ENCODE measurements around the gene ATP1B3.
"Not testable (repeated sequence)": the region's sequence is repeated elsewhere in the genome, so short reads cannot be mapped to it uniquely, and the experiment has no call there.

Gene ATP1B3

GRCh38 chr3:141876381-141876890 lies at the start of gene ATP1B3:
Gene ATP1B3 (plus strand): TSS chr3:141876643. CDS start chr3:141876802, 159 bp downstream.
- peak; percentile 59 for DNase-seq

DNA sequence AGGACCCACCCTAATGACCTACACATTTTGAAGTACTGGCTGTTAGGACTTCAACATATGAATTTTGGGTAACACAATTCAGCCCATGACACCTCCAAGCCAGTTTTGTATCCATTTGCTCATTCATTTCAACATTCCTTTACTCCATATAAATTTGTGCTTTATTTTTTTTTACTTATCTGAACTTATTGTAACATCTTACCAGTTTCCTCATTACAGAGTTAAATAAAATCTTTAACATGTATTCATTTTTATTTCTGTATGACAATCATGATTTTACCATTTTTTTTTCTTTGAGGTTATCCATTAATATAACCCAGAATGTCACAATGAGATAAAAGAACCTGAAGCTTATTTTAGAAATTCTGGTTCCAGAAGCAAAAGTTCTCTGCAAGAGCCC lies 48.0 kb upstream of the ATP1B3 start:
- no peak for DNase-seq

- no peak for DNase-seq
These were observed 47.6 kb upstream of the ATP1B3 start for GRCh38 chr3:141828890-141829289.

GRCh38 chr3:141830508-141830907 lies 45.9 kb upstream of the ATP1B3 start:
- DNase-seq = no peak

DNA sequence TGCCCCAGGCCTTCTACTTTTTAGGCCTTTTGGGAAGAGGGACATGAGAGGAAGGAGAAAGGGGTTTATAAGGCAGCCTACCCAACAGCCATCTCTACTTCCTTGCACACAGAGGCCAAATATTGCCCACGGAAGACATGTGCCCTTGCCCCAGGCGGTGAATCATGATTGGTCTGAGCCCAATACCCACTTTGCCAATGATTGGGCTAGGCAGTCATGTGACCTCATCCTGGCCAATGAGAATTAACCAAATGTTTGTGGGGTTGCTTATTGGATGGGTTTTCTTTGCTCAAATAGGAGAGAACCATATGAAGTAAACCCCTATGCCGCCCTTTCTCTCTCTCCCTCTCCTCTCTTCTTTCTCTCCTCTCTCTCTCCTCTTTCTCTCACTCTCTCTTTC lies 42.2 kb upstream of the ATP1B3 start:
- DNase-seq = no peak

- DNase-seq = no peak
These were observed 40.8 kb upstream of the ATP1B3 start for GRCh38 chr3:141835557-141836229.

GRCh38 chr3:141839389-141839788 lies 37.1 kb upstream of the ATP1B3 start:
- no peak for DNase-seq

- no peak for DNase-seq
These were observed 35.5 kb upstream of the ATP1B3 start for GRCh38 chr3:141840737-141841544.

- no peak for DNase-seq
These were observed 32.3 kb upstream of the ATP1B3 start for GRCh38 chr3:141844108-141844507.

- no peak for DNase-seq
These were observed 31.6 kb upstream of the ATP1B3 start for GRCh38 chr3:141844812-141845211.

GRCh38 chr3:141845407-141846049 lies 30.9 kb upstream of the ATP1B3 start:
- no peak for DNase-seq

DNA sequence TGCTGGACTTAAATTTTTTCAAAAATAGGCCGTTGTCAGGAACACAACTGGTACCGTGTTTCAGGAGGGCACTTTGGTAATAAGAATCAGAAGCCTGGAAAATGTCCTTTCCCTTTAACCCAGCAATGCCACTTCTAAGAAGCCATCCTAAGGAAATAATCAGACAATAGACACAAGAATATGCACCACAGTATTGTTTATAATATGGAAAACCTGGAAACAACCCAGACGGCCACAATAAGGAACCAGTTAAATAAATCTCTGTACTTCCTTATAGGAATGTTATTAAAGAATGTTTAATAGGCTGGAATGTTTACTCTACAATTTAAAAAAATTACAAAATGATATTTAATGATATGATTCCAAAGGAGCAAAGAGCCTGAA lies 30.4 kb upstream of the ATP1B3 start:
- DNase-seq = no peak

GRCh38 chr3:141848159-141848748 lies 28.2 kb upstream of the ATP1B3 start:
- DNase-seq = not testable (repeated sequence)

DNA sequence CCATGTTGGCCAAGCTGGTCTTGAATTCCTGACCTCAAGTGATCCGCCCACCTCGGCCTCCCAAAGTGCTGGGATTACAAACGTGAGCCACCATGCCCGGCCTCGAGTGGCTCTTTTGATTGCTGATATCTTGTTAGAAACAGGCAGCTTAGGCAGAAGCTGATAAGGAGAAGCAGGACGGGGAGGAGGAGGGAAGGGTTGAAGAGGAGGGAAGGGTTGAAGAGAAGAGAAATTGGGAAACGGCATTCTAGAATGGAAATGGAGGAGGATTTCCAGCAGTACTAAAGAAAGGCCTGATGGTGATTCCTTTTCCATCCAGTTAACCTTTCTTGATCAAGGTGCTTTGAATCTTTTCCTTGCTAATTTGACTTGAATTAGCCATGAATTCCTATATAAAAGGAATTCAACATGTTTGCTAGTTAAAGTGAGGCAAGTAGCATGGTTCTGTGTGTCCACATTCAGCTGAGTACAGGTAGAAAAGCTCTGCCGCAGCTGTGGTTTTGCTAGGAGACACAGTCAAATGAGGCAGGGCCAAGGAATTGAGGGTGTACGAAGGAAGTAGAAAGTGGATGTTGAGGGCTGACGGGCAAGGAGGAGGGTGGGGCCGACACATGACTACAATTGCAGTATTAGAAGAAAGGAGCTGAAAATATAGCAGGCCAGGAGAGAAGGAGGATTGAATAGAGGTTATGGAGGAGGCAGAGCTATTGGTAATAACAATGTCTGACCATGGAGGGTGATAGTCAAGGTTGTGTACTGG lies 27.2 kb upstream of the ATP1B3 start:
- no peak for DNase-seq

- no peak for DNase-seq
These were observed 25.0 kb upstream of the ATP1B3 start for GRCh38 chr3:141851411-141851810.

GRCh38 chr3:141853081-141853601 lies 23.3 kb upstream of the ATP1B3 start:
- no peak for DNase-seq

GRCh38 chr3:141853629-141854168 lies 22.7 kb upstream of the ATP1B3 start:
- no peak for DNase-seq

GRCh38 chr3:141854599-141854998 lies 21.8 kb upstream of the ATP1B3 start:
- DNase-seq = no peak

GRCh38 chr3:141858312-141858711 lies 18.1 kb upstream of the ATP1B3 start:
- DNase-seq = no peak

GRCh38 chr3:141859651-141860050 lies 16.8 kb upstream of the ATP1B3 start:
- no peak for DNase-seq

DNA sequence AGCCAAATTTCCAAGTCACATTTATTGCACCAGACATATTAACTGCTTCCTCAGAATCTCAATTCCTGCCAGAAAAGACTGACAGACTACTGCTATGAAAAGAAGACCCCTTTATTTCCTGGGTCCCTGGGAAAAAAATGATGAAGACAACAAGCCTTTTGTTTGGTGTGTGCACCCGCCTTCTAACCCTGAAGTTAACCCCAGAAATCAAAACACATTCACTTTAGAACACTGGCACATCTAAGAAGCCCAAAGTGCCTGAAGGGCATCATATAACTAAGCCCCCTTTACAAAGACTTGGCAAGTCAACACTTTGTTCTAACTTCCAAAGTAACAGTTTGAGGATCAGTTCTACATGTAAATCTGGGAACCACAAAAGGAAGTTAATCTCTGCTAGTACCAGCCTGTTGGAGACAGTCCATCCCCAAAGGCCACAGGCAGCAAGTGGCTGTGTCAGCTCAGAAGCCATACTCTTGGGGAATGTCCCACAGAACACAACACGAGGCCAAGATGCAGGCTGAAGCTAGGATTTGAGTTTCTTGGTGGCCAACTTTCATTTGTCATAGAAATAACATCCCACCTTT lies 16.3 kb upstream of the ATP1B3 start:
- DNase-seq = no peak

Data from GF-D8 (cell line).